ENCODE measurements around the gene FAM110D. TPM values are rescaled to one million over a fixed set of nuclear protein-coding genes. Genes with fewer than 3 reads are reported as not detected.

FAM110D gene
- total and polyA plus RNA-seq, 11 donors: 2.2 to 6.5 (median 3.2) TPM

DNA sequence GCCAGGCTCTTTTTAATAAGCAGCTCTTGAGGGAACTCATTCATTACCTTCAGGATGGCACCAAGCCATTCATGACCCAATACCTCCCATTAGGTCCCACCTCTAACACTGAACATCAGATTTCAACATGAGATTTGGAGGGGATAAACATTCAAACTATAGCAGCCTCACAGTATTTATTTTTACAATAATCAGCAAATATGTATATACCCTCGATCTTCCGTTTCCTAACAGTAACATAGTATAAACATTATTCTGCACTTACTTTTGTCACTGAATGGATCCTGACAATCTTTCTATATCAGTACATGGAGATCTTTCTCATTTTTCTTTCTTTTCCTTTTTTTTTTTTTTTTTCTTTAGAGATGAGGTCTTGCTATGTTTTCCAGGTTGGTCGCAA, 36.9 kb downstream of the FAM110D start:
- no peak overlapping the region for H3K27ac ChIP-seq
- intact Hi-C loops (cut with DNase I): no loop called here
- H3K4me3 ChIP-seq: no peak overlapping the region
- no peaks in the 10 kb centered on the region for H3K36me3 ChIP-seq
- H3K9me3 ChIP-seq: no peaks in the 10 kb centered on the region
- DNase-seq (no peak), ATAC-seq (no peak)
- H3K4me1 ChIP-seq: no peaks in the 10 kb centered on the region
- TF ChIP-seq, protein P1, sequence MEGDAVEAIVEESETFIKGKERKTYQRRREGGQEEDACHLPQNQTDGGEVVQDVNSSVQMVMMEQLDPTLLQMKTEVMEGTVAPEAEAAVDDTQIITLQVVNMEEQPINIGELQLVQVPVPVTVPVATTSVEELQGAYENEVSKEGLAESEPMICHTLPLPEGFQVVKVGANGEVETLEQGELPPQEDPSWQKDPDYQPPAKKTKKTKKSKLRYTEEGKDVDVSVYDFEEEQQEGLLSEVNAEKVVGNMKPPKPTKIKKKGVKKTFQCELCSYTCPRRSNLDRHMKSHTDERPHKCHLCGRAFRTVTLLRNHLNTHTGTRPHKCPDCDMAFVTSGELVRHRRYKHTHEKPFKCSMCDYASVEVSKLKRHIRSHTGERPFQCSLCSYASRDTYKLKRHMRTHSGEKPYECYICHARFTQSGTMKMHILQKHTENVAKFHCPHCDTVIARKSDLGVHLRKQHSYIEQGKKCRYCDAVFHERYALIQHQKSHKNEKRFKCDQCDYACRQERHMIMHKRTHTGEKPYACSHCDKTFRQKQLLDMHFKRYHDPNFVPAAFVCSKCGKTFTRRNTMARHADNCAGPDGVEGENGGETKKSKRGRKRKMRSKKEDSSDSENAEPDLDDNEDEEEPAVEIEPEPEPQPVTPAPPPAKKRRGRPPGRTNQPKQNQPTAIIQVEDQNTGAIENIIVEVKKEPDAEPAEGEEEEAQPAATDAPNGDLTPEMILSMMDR (IDR thresholded peaks at IDR 0.05): no peak
- TF ChIP-seq POLR2A (IDR thresholded peaks at IDR 0.05): no peak
- 63 to 96% (median 80%) methylated on average over 3 of the region's 3 CpGs for WGBS, 4 donors
- H3K27me3 ChIP-seq: no peaks in the 10 kb centered on the region

DNA sequence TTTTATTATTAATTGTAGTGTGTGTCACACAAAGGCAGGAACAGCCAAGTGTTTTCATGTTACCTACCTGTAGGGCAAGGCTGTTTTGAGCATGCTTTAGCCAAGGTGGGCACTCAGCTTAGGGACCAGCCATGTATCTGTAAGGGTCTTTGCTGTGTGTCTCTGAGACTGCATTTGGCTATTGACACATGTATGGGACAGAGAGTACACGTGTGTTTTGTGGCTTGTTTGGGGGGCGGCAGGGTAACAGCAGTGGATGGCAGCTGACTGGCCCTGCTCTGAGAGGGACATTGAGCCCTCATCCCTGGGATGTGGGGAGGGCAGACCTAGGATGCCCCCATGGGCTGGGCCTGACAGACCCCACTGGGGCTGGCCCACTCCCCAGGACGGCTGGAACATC, 38.4 kb downstream of the FAM110D start:
- DNase-seq (no peak), ATAC-seq (no peak)
- TF ChIP-seq POLR2A (IDR thresholded peaks at IDR 0.05): no peak
- TF ChIP-seq, protein P1 (IDR thresholded peaks at IDR 0.05): no peak
- Histone ChIP-seq H3K4me1 (peaks cover 0 to 15% (median 0%) of the 10 kb centered on the region in 12 donors), H3K9me3 (no peaks in the 10 kb centered on the region), H3K27me3 (no peaks in the 10 kb centered on the region), H3K4me3 (no peak overlapping the region), H3K27ac (no peak overlapping the region), H3K36me3 (no peaks in the 10 kb centered on the region)
- intact Hi-C loops (cut with DNase I): no loop called here
- 84 to 95% (median 91%) methylated on average over 3 of the region's 3 CpGs for WGBS, 4 donors

DNA sequence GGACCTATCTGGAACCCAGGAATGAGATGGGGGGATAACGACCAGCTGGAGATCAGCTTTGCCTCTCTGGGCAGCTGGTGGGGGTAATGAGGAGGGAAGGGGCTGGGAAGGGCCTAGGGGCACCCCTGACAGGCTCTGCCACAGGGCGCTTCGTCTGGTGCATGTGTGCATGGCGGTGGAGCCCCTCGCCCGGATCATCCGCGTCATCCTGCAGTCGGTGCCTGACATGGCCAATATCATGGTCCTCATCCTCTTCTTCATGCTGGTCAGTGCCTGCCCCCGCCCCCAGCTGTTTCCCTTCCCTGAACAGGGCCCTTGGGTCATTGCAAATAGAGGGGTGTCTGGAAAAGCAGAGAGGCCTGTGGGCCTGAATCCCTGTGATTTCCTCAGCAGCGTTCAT, 38.9 kb downstream of the FAM110D start:
- no peak for ATAC-seq
- peaks cover 0 to 17% (median 0%) of the 10 kb centered on the region in 12 donors for H3K4me1 ChIP-seq
- DNase-seq: no peak
- H3K36me3 ChIP-seq: no peaks in the 10 kb centered on the region
- no peak overlapping the region for H3K4me3 ChIP-seq
- H3K27me3 ChIP-seq: no peaks in the 10 kb centered on the region
- TF ChIP-seq, protein P1 (IDR thresholded peaks at IDR 0.05): no peak
- TF ChIP-seq POLR2A (IDR thresholded peaks at IDR 0.05): no peak
- intact Hi-C loops (cut with DNase I): no loop called here
- WGBS, 4 donors: 86 to 91% (median 89%) methylated on average over 9 to 11 of the region's 11 CpGs
- H3K9me3 ChIP-seq: no peaks in the 10 kb centered on the region
- H3K27ac ChIP-seq: no peak overlapping the region

DNA sequence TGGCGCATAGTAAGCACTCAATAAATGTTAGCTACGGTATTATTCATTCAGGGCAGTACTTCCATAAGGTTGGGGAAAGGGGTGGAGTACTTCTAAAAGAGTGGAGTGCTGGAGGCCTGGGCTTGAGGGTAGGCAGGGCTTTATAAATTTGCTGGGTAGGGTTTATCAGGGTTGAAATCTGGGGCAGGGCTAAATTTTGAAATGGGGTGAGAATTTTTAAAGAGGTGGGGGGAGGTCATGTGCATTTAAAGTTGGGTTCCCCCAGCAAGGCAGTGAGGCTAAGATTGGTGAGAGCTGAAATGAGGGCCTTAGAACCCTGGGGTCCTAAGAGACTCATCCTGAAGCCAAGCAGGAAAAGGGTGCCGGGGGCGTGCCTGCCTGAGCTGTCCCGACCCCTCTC, 41.5 kb downstream of the FAM110D start:
- H3K9me3 ChIP-seq: no peaks in the 10 kb centered on the region
- ATAC-seq: no peak
- H3K27ac ChIP-seq: no peak overlapping the region
- no peak overlapping the region for H3K4me3 ChIP-seq
- no peak for DNase-seq
- intact Hi-C loops (cut with DNase I): no loop called here
- TF ChIP-seq POLR2A (IDR thresholded peaks at IDR 0.05): no peak
- TF ChIP-seq, protein P1 (IDR thresholded peaks at IDR 0.05): no peak
- H3K36me3 ChIP-seq: no peaks in the 10 kb centered on the region
- 74 to 86% (median 86%) methylated on average over 5 of the region's 5 CpGs for WGBS, 4 donors
- peaks cover 0 to 17% (median 0%) of the 10 kb centered on the region in 12 donors for H3K4me1 ChIP-seq
- H3K27me3 ChIP-seq: no peaks in the 10 kb centered on the region
